Astrocyte of the spinal cord (primary cell): ENCODE results near the gene PDK2.

ENCODE experiments used
- DNase-seq: peaks from one replicate; pipeline ENCODE4 v3.0.0; 2011; ENCODE audit warnings: low read depth, low spot score
- H3K4me3 ChIP-seq: 2 replicates; pipeline ENCODE4 v1.5.1; 2011; ENCODE audit warnings: low read depth, mild to moderate bottlenecking, low read length, moderate library complexity
- in situ Hi-C: cut with HindIII; loops from 2 replicates; pipeline ENCODE4 v1.10.0; 2017; ENCODE audit warnings: low sequenced_read_pairs
- TF ChIP-seq, protein P1 (sequence below): IDR thresholded peaks from 2 replicates; pipeline ENCODE4 v1.5.1; 2012; ENCODE audit warnings: low read depth, mild to moderate bottlenecking, low read length, inconsistent platforms

The PDK2 gene

DNA sequence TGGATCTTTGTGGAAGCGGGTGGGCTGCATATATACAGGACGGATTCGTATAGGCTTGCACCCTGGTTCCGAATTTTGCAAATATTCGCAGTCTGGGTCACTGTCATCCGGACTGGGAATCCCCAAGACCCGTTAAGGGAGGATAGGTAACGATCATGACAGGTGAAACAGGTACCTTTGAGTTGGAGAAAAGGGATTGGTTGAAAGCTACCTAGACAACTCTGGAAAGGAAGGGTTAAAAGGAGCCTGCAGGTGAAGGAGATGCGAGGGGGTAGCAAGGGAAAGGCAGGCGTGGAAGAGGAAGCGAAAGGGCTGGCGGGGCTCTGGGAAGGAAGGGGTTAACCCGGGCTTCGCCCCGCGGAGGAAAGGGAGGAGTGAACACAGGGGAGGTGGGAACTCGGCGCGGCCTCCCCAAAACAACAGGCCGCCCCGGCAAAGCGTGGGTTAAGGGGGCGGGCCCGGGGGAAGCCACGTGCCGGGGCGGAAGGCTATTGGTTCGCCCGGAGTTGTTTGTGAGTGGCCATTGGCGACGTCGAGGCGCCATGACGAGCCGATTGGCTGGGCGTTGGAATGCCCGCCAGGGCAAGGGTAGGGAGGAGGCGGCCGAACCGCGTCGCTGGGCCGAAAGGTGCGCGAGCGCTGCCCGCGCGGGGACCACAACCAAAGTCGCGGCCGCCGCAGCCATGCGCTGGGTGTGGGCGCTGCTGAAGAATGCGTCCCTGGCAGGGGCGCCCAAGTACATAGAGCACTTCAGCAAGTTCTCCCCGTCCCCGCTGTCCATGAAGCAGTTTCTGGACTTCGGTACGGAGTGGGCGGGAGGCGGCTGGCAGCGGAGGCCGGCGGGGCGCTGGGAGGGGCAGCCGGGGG is at the start of gene PDK2:
Gene PDK2, plus strand, starts transcription at position 599 of the 867 bp plus-strand sequence. Its CDS starts 85 bp downstream, at position 684.
- TF ChIP-seq, protein P1, sequence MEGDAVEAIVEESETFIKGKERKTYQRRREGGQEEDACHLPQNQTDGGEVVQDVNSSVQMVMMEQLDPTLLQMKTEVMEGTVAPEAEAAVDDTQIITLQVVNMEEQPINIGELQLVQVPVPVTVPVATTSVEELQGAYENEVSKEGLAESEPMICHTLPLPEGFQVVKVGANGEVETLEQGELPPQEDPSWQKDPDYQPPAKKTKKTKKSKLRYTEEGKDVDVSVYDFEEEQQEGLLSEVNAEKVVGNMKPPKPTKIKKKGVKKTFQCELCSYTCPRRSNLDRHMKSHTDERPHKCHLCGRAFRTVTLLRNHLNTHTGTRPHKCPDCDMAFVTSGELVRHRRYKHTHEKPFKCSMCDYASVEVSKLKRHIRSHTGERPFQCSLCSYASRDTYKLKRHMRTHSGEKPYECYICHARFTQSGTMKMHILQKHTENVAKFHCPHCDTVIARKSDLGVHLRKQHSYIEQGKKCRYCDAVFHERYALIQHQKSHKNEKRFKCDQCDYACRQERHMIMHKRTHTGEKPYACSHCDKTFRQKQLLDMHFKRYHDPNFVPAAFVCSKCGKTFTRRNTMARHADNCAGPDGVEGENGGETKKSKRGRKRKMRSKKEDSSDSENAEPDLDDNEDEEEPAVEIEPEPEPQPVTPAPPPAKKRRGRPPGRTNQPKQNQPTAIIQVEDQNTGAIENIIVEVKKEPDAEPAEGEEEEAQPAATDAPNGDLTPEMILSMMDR, result no peak
- H3K4me3 ChIP-seq, result peak within 1 kb of the TSS; percentile 69
- in situ Hi-C loops, result no loop called here
- peak; percentile 97 for DNase-seq

DNA sequence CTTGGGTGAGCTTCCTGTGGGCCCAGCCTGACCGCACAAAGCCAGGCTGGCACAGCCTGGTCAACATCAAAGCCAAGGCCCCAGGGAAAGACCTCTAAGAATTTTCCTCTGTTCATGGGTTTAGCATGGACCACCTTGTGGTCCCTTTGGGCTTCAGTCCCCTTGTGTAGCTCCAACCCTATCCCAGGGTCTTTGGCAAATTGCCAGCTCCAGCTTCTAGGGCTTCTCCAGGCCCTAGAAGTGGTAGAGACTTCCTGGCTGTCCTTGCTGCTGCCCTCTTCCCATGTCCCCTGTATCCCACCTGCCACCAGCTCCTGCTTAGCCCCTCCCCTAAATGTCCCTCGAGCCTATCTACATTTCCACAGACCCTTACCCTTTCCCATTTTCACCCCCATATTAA is 49.0 kb upstream of the PDK2 start:
- TF ChIP-seq, protein P1, result no peak
- in situ Hi-C loops, result no loop called here
- H3K4me3 ChIP-seq, result no peak overlapping the region

DNA sequence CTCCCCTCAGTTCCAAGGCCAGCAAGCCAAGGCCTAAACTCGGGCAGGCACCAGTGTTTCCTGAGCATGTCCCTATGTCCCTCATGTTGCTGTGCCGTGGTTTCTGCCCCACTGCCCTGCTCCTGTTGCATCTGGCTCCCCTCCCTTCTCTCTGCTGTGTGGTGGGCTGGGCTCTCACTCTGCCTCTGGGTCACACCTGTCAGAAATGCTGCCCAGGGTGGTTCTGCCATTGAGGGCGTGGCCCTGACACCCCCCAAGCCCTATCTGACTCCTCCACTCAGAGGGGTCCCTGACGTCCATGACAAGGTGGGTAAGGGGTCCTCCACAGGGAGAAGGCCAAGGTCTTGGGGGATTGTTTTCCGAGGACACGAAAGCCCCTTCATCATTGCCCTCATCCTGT is 48.5 kb upstream of the PDK2 start:
- in situ Hi-C loops, result no loop called here
- TF ChIP-seq, protein P1, result no peak
- no peak for DNase-seq
- no peak overlapping the region for H3K4me3 ChIP-seq

More for the DNA sequence above, 49.0 kb upstream of the PDK2 start:
- no peak for DNase-seq

DNA sequence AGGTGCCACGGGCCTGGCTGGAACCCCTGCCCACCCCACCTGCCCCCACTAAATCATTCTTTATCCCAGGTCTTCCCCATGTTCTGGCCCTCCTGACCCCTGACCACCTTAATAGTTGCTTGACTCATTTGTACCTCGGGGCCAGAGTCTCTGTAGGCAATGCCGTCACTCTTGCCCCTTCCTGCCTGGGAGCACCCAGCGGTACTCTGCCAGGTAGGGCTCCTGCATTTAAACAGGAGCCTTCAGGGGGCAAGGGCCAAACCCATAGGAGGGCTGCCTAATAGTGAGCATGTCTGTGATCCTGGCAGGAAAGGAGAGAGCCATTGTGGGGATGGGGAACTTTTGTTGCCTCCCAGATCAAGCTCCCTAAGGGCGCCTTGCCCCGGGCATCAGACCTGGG is 48.1 kb upstream of the PDK2 start:
- DNase-seq, result no peak
- H3K4me3 ChIP-seq, result no peak overlapping the region
- in situ Hi-C loops, result no loop called here
- TF ChIP-seq, protein P1, result no peak

DNA sequence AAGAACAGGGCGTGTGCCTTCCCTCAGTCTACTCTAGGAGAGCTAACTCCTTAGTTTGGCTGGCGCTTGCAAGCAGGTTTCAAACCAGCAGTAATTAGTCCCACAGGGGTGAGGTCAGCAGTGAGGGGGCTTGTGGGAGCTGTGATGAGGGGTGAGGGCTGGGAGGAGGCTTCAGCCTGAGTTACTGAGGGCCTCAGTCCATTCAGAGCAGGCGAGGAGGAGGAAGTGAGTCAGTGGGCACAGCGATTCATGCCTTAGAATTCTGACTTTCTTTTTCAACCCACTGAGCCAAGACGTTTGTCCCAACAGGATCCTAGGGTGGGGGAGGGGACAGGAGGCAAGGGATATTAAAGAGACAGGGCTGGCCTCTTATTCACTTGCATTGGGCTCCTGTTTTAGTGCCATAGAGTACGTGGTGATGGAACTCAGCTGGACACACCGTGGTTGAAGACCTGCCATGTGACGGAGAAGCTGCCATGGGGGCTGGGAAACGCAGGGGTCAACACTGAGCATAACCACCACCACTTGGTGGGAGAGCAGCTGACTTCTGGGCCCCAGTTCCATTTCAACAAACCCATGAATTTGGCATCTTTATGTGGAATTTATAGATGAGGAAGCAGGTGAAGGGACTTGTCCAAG is 47.5 kb upstream of the PDK2 start:
- peak; percentile 80 for DNase-seq
- no peak overlapping the region for H3K4me3 ChIP-seq
- TF ChIP-seq, protein P1, result no peak
- in situ Hi-C loops, result no loop called here

DNA sequence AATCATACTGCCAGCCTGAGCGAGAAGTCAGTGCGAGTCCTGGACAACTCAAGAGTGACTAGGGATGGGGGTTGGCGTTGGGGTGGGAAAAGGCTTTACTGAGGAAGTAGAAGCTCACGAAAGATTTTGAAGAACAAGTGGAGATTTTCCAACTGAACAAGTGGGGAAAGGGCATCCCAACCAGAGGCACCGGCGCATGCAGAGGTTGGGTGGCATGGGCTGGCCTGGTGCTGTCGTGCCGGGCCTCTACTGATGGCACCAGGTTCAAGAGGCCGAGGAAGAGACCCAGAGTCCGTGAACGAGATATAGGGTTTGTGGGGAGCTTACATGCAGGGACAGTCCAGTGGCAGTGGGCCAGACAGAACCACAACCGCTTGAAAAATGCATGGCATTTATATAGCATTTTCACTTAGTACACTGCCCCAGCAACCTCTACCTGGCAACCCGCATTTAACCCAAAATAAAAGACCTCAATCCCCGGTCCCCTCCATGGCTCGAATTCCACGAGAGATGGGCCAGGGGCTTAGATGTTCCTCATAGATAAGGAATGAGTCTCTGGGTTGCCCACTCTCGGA is 46.9 kb upstream of the PDK2 start:
- TF ChIP-seq, protein P1, result no peak
- no peak for DNase-seq
- no peak overlapping the region for H3K4me3 ChIP-seq
- in situ Hi-C loops, result no loop called here
